HG02973 (cell line): ENCODE results near the gene TRIP4.
"Not testable (repeated sequence)": the region's sequence is repeated elsewhere in the genome, so short reads cannot be mapped to it uniquely, and the experiment has no call there.

Experiments used
- ATAC-seq: cut with Tn5 transposase; IDR thresholded peaks from one replicate; pipeline ENCODE4 v1.9.1; 2021; ENCODE audit warnings: moderate library complexity; ENCODE audit not compliant: unreplicated experiment

The TRIP4 gene

GRCh38 chr15:64380130-64380870 lies 7.3 kb upstream of the TRIP4 start:
- ATAC-seq = peak; percentile 7

GRCh38 chr15:64381000-64381751 lies 6.5 kb upstream of the TRIP4 start, which contains the start of gene PCLAF:
TSS of gene PCLAF (minus strand) at chr15:64381441. CDS start at chr15:64381371, 70 bp downstream.
- ATAC-seq = peak; percentile 97

GRCh38 chr15:64383760-64384159 lies 3.9 kb upstream of the TRIP4 start:
- no peak for ATAC-seq

- ATAC-seq = no peak
Observed at GRCh38 chr15:64386291-64386690, 1.3 kb upstream of the TRIP4 start.

- ATAC-seq = no peak
Observed at GRCh38 chr15:64389036-64389435, 1.4 kb downstream of the TRIP4 start.

- not testable (repeated sequence) for ATAC-seq
Observed at GRCh38 chr15:64392471-64392870, 4.8 kb downstream of the TRIP4 start.

- no peak for ATAC-seq
Observed at GRCh38 chr15:64396789-64397188, 9.2 kb downstream of the TRIP4 start.

GRCh38 chr15:64398575-64398974 lies 10.9 kb downstream of the TRIP4 start:
- ATAC-seq = no peak

- ATAC-seq = no peak
Observed at GRCh38 chr15:64400583-64400982, 12.9 kb downstream of the TRIP4 start.

GRCh38 chr15:64412216-64412615 lies 24.6 kb downstream of the TRIP4 start:
- ATAC-seq = no peak

GRCh38 chr15:64422697-64423096 lies 35.1 kb downstream of the TRIP4 start:
- no peak for ATAC-seq

- no peak for ATAC-seq
Observed at GRCh38 chr15:64423970-64424369, 36.3 kb downstream of the TRIP4 start.

GRCh38 chr15:64425221-64425620 lies 37.6 kb downstream of the TRIP4 start:
- ATAC-seq = no peak

GRCh38 chr15:64426845-64427465 lies 39.3 kb downstream of the TRIP4 start:
- ATAC-seq = no peak

- no peak for ATAC-seq
Observed at GRCh38 chr15:64429448-64429847, 41.8 kb downstream of the TRIP4 start.

GRCh38 chr15:64430000-64430735 lies 42.5 kb downstream of the TRIP4 start:
- no peak for ATAC-seq

- no peak for ATAC-seq
Observed at GRCh38 chr15:64437982-64438381, 50.3 kb downstream of the TRIP4 start.

GRCh38 chr15:64438653-64439447 lies 51.2 kb downstream of the TRIP4 start:
- no peak for ATAC-seq

- no peak for ATAC-seq
Observed at GRCh38 chr15:64441852-64442251, 54.2 kb downstream of the TRIP4 start.

GRCh38 chr15:64443016-64443415 lies 55.4 kb downstream of the TRIP4 start:
- no peak for ATAC-seq
